ENCODE results near the gene FHOD3.
"Not testable (repeated sequence)": the region's sequence is repeated elsewhere in the genome, so short reads cannot be mapped to it uniquely, and the experiment has no call there.

Gene FHOD3

DNA sequence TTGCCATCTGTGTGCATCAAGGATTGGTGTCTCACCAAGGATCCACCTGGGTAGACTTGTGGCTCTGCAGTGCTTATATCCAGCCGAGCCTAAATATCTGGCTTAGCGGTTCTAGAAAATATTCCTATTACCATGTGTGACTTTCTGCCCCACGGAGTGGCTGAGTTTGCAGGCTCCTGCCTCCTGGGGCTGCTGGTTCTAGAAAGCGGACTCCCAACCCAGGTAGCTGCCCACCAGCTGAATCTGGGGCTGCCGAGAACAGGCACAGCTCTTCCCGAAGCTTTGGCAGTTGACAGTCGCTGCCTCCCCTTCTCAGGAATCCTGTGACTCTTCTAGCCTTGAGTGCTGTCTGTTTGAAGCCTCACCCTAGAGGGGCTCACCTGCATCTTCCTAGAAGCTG, 426.7 kb downstream of the FHOD3 start:
- DNase-seq: no peak

DNA sequence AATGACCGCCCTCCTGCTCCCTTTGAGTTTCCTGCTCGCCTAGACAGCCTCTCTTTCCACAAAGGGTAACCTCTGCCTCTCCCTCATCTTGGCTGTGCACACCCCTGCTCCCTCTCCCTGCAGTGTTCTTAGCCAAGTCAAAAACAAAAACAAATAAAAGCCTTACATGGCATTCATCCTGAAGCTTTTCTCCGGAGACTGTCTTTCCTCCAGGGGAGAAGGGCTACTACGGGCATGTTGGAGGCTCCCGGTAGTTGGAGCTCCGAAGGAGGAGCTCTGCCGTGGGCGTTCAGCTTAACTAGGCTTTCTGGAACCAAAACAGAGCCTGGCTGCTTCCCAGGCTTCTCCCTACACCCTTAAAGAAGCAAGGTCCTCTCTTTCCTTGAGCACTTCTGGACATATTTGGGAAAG, 427.1 kb downstream of the FHOD3 start:
- DNase-seq: no peak

DNA sequence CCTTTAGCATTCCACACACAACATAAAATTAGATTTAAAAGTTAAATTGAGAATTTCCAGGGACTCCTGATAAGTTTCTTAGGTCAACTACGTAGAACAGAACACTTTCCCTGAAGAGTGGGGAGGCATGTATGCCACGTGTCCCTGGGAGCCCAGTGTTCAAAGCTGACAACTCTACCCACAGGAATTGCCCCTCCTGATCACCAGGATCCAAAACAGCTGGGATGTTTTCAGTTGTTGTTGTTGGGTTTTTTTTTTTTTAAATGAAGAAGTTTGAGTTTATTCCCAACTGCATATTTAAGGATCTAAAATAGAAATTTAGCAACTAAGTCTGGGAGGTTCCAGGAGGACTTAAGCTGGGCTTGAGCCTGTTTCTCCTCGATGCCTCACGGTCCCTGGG, 430.8 kb downstream of the FHOD3 start:
- DNase-seq: no peak

DNA sequence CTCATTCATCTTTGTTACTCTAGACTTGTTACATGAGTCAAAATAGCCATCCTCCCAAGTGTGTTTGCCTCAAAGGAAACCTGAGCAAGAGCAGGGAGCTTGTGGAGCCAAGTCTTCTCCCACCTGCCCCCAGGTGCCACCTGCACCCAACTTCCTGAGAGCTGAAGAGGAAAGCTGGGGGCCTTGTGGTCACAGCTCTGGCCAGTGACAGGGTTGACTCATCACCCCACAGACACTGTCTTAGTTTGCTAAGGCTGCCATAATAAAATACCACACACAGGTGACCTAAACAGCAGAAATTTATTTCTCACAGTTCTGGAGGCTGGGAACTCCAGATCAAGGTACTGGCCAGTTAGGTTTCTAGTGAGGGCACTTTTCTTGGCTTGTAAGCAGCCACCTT, 431.7 kb downstream of the FHOD3 start:
- DNase-seq: no peak

DNA sequence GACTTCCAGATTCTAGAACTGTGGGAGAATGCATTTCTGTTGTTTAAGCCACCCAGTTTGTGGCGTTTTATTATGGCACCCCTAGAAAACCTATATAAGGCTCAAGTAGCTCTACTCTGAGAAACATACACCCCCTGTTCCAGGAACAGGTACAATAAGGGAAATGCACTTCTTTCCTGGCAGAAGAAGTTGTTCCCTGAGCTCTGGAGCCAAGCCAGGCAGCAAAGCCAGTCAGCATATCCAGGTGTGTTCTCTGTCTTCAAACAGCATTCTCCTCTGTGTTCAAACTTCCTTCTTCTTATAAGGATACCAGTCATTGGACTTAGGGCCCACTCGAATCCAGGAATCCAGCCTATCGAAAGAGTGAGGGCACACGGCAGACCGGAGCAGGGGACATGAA, 434.8 kb downstream of the FHOD3 start:
- no peak for DNase-seq

DNA sequence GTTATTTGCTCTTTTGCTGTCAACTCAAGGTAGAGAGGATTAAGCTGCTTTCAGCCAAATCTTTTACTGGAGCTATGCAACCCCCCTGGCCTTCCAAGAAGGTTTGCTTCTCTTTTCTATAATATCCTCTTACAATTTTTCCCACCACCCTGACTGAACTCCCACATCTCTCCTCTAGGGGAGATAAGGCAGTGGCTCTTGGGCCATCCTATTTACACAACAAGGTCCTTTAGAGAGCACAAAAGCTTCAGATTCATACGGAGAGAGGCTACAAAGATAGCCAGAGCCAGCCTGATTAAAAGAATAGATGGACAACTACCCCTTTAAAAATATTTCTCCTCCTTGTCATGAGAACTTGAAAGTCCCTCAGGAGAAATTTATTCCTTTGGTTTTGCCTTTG, 435.6 kb downstream of the FHOD3 start:
- DNase-seq: no peak

DNA sequence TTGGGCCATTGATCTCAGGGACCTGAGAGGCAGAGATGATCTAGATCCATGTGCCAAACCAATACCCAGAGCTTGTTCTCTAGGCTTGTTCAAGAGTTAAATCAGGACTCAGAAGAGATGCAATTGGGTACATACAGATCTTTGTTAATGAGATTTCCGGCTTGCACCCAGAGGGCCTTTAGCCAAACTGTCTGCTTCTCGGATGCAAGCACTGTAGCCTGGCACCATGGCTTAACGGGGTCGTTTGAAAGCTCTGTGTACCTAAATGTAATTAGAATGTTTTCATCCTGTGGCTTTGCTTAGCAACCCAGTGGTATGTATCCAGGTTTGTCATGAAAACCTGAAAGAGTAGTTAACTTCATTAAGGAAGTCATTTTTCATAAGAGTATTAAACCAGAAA, 437.1 kb downstream of the FHOD3 start:
- DNase-seq: no peak

DNA sequence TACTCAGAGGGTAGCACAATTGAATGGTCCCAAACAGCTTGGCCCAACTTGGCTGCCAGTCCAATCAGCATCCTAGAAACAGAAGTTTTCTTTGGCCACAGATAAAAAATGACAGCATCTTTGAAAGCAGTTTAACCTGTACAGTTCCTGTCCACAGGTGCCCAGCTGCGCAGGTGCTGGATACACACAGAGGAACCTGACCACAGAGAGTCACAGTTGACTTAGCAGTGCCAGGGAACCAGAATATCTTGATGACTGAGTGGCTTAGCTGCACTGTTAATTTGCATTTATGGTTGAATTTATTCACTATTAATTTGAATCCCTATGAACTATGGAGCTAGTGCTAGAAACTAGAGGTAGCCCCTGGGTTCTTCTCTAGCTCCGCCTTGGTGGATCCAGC, 437.6 kb downstream of the FHOD3 start:
- DNase-seq: no peak

DNA sequence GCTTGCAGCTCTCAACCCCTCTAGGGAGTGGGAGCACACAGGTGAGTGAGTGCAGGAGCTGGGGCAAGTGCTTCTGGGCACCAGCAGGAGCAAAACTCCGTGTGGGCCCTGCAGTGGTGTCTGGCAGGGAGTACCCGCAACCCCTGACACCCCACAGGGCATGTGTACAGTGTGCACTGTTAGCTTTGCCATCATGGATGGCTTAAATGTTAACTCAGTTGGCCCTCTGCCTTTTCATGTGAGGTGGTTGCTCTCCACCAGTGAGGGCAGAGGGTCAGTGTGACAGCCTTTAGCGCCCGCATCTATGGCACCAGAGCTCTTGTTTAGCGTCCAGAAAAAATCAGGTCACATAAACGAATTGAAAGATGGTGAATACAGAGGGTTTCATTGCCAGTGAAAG, 438.6 kb downstream of the FHOD3 start:
- DNase-seq: no peak

DNA sequence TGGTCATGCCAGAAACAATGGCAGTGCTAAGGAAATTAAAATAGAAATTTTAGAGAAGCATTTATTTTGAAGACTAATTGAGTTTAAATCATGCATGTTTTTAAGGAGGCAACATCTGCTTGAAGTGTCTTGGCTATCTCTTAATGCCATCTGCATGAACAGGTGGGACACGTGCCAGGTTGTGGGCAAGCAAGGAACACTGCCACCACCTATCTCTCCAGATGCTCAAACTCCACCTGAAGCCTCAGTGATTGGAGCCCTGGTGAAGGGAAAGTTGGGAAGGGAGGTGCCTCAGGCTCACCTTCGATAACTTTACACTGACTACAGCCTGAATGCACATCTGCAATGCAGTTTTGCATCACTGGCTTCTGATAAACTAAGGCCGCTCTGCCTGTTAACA, 439.8 kb downstream of the FHOD3 start:
- no peak for DNase-seq

DNA sequence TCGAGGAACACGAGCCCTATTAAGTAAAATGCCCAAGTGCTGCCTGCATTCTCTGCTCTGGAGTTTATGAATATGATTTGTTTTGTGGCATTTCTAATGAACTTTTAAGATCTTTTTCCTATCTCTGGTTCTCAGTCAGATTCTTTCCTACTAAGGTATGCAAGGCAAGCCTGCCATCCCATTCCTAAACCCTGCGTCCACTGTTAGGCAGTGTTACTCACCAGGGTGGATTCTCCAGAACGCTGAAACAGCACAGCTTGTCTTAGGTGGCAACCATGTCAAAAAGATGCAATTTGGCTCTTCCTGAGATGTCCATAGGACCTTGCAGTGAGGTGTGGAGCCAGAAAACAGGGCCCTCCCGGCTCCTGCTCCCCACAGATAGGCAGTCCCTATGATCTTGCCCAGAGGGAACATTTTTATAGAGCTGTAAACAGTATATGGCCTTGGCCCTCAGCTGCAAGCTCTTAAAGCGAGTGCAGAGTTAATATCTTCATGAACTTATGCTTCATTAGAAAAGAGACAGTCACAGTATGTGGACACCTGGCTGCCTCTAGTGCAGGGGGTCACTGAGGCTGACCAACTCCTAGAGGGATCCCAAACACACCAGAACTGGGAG, 446.9 kb downstream of the FHOD3 start:
- DNase-seq: no peak

DNA sequence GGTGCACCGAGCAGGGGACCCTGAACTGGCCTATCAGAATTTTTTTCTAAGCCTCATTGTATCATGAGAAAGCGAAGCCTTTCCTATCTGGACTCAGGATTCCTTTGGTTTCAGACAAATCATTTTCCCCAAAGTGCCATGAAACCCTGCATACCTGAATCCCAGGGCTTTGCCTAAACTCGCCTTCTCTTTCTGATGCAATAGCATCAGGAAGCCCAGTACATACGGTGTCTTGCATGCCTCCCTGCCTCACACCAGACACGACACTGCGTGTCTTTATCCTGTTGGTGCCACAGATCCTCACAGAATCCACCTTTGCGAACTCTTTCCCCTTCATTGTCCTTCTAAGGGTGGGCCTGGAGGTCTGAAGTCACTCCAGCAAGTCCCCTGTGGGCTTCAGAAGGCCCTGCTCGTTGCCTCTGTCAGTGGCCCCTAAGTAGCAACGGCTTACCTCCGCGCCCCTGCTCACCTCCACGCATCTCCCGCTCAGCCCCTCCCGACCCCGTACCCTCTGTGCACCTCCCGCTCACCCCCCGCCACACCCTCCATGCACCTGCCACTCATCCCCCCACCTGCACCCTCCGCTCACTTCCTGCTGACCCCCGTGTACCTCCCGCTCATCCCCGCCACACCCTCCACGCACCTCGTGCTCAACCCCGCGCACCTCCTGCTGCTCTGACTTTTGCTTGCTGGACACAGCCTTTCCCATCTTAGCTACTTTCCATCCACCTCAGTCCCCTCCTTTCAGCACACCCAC, 447.9 kb downstream of the FHOD3 start:
- no peak for DNase-seq

DNA sequence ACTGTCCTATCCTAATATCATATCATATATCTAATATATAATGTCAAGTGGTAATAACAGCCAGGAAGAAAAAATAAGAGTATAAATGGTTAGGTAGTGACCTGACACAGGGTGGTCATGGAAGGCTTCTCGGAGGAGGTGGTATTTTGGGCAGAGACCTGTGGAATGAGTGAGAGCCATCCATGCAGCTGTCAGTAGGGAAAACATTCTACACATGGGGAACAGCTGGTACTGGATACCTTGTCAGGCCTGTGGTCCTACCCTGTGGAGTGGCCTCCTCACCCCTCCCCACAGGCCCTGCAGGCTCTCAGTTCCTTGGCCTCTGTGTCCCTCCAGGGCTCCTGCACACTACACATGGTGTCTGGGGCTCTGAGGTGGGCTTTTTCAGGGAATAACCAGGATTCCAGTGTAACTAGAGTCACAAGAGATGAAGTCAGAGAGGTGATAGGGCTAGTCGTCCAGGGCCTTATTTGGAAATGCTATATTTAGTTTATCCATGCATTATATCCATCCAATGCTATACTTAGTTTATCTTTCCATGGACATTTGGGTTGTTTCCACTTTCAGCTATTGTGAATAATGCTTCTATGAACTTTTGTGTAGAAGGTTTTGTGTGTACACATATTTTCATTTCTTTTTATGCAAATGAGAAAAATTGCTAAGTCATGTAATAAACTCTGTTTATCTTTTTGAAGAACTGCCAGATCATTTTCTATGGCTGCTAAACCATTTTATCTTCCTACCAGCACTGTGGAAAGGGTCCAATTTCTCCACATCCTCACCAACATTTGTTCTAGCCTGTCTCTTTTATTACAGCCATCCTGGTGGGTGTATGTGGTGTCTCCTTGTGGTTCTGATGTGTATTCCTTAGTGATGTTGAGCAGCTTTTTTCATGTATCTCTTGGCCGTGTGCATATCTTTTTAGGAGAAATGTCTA, 455.7 kb downstream of the FHOD3 start:
- no peak for DNase-seq

DNA sequence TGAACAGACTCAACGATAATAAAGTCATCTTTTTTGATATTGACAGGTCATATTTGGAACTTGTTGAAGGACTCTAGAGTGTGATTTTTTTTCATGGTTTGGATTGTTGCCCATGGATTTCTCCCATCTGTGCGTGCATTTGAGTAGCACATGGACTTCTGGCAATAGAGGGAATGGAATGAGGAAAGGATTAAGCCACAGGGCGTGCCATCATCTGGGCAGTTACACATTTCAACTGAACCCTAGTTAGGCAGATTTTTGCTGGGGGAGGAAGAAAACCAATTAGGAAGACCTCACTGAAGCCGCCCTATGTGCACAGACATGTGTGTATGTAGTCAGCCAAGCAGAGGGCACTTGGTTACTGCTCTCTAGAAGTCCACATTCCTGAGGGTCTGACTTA, 458.7 kb downstream of the FHOD3 start:
- no peak for DNase-seq

DNA sequence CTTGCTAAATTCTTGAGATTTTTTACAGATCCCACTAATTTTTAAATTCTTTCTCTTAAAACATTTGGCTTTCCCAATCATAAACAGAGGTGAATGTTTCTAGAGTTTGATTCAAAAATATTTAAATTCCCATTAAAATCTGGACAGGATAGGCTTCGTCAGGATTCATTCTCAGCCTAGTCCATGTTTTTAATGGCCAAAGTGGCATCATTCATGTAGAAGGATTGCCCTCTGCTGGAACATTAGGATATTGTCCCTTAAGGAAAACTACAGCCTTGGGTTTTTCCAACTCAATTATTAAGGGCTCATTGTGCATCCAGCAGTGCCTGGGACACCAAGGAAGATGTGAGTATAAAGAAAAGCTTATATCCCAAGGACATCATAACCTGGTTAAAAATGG, 459.6 kb downstream of the FHOD3 start:
- peak in 1 of 2 experiments; percentile 39 for DNase-seq

DNA sequence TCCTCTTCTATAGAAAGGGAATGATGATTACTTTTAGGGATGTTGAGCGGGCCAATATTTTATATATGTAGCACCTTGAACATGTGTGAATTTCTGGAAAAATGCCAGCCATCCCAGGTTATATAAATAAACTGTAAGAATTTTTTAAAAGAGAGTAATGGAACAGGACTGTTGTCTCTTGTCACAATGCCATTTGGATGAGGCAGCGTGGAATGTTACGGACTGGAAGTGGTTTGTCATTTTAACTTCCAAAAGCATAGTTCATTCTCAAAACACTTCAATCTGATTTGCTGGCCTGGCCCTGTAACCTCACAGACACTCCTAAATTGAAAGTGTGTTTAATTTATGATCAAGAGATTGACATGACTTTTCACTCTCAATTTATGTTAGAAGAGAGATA, 460.5 kb downstream of the FHOD3 start:
- no peak for DNase-seq

DNA sequence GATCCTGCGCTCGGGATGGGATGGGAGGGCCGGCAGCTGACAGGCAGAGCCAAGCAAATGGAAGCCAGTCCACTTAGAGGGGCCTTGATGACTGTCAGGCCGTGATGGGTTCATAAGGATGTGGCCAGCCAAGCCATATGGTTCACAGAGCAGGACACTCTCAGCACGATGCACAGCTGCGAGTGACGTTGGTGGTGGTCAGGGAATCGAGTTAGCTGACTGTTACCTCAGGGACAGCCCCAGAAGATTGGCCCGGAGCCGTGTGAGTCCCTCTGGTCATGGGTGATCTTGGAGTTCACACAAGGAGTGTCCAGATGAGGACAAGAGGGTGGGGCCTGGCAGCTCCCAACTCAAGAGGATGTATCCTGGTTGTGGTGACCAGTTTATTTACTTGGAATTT, 461.1 kb downstream of the FHOD3 start:
- DNase-seq: no peak

DNA sequence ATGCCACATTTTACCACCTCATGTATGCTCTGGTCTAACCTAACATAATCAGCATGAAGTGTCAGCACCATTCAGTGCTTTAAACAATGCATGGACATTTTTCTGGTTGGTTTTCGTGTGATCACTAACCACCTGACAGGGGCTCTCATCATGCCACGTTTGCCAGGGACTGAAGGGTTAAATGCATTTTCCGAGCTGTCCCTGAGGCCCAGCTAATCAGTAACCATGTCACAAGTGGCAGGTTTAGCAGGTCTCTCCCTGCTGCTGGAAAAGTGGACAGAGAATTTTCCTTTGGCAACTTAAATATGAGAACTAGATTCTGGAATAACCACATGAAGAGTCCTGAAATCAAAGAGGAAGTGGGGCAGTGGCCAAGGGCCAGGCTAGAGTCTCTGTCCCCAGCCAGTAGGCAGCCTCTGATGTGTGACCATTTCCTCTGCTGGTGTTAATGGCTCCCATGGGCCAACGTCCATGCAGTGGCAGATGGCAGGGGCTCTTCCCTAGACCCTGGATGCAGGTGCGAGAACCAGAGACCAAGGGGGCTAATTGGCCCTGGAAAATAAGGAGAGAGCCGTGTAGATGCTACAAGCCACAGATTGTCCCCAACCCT, 461.8 kb downstream of the FHOD3 start:
- no peak for DNase-seq

DNA sequence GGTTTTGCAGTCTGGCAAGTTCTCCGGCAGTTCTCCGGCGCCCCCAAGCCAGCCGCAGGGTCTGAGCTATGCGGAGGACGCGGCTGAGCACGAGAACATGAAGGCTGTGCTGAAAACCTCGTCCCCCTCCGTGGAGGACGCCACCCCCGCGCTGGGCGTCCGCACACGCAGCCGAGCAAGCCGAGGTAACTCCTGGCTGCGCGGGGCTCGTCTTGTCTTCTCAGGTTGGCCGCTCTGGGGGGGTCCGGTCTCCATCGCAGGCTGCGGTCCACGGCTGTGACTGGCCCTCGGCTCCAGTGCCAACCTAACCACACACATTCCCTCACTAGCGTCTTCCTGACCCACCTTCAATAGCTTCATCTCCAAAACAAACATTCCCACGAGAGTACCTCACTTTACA, 463.1 kb downstream of the FHOD3 start:
- DNase-seq: no peak

DNA sequence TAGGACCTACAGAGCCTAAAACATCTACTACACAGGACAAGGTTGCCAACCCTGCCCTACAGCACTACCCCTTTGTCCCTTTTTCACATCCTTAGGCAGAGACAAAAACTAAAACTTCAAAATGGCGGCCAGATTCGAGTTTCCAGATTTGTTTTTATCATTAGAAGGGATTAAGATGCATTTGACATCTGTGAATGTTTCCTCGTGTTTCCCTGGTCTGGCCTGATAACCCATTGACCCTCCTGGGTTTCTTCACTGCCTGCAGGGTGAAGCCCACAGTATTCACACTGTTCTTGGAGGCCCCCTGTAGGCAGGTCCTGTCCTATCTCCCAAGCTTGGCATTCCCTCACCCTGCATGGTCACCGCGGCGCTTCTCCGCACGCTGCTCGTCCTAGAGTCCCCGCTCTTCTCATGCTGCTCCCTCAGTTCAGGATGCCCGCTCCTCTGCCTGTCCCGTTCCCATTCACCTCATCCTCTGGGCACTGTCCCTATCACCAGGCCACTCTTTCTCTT, 463.7 kb downstream of the FHOD3 start:
- DNase-seq: no peak

DNA sequence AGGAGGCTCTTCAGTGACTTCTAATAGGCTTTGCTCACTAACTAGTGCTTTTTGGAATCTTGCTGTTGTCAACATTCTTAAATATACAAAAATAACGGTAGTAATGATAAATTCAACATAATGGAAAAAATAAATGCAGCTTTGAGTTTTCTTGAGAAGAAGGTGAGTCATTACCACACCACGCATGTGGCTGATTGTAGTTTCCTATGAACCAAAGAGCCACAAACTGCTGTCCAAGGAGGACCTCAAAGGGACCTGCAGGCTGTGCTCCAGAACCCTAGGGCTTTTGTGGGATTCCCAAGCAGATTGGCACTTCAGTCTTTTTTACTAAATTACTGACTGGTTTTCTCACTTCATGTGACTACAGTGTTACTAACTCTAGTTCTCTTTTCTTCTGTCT, 464.6 kb downstream of the FHOD3 start:
- DNase-seq: no peak

DNA sequence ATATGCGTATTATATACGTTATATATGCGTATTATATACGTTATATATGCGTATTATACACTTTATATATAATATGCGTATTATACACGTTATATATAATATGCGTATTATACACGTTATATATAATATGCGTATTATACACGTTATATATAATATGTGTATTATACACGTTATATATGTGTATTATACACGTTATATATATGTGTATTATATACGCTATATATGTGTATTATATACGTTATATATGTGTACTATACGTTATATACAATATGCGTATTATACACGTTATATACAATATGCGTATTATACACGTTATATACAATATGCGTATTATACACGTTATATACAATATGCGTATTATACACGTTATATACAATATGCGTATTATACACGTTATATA, 465.5 kb downstream of the FHOD3 start:
- not testable (repeated sequence) for DNase-seq

DNA sequence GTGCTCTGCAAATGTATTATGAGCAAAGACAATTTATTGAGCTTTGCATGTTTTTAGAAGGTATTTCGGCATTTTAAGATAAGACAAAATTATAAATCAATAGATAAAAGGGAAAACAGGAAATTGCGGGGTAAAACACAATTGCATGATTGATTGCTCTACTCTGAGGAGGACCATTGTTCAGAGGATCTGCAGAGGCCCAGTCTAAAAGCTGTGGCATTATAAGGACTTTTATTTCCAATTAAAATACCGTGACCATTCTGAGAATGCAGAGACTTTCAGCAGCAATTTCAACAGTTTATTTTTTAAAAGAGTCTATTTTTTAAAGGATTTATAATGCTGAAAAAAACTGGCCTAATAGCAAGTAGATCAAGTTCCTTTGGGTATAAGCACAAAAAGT, 469.3 kb downstream of the FHOD3 start:
- no peak for DNase-seq
